ENCODE data around the gene SPRR1B. TPM values are rescaled to one million over a fixed set of nuclear protein-coding genes. Genes with fewer than 3 reads are reported as not detected.
"Not testable (repeated sequence)": the region's sequence is repeated elsewhere in the genome, so short reads cannot be mapped to it uniquely, and the experiment has no call there.

SPRR1B gene
- total RNA-seq = not detected

- Mint-ChIP-seq H3K4me3 (no peak within 1 kb of the TSS), H3K27me3 (peaks cover 3% of the 10 kb centered on the region), H3K4me1 (no peaks in the 10 kb centered on the region), H3K36me3 (ENCODE audit: low read depth) (no peaks in the 10 kb centered on the region), H3K9me3 (no peaks in the 10 kb centered on the region), H3K27ac (no peak within 1 kb of the TSS)
- no peak for DNase-seq
- POLR2A ChIA-PET = no interaction called here
- CTCF ChIA-PET = no interaction called here
Observed at GRCh38 chr1:153030895-153031294, at the start of gene SPRR1B. Gene SPRR1B, plus strand, starts transcription at chr1:153031203. Its CDS starts 1,143 bp downstream, at chr1:153032346.

GRCh38 chr1:152982076-152982475 lies 48.9 kb upstream of the SPRR1B start:
- ChIA-PET CTCF (no interaction called here), POLR2A (no interaction called here)
- no peaks in the 10 kb centered on the region for H3K9me3 Mint-ChIP-seq
- H3K4me3 Mint-ChIP-seq = no peak overlapping the region
- no peak overlapping the region for H3K27ac Mint-ChIP-seq
- peaks cover 25% of the 10 kb centered on the region for H3K27me3 Mint-ChIP-seq
- H3K36me3 Mint-ChIP-seq (ENCODE audit: low read depth) = no peaks in the 10 kb centered on the region
- H3K4me1 Mint-ChIP-seq = no peaks in the 10 kb centered on the region
- no peak for DNase-seq

DNA sequence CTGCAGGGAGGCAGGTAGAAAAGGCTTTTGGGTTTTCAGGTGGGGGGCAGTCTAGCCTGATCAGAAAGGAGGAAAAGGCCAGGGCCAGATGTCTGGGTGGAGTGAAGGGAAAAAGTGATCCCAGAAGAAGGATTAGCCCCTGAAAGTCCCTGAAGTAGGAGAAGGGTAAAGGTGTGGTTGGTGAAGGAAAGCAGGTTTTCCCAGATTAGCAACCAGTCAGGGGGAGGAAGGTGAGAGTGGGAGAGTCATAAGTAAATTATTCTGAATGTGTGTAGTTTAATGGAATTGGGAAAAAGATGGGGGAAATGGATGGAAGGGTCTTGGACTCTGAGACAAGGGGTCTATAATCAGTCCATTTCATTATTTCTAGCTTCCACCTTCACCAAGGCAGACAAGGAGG lies 47.8 kb upstream of the SPRR1B start:
- H3K9me3 Mint-ChIP-seq = no peaks in the 10 kb centered on the region
- H3K36me3 Mint-ChIP-seq (ENCODE audit: low read depth) = no peaks in the 10 kb centered on the region
- DNase-seq = no peak
- ChIA-PET CTCF (no interaction called here), POLR2A (no interaction called here)
- no peak overlapping the region for H3K27ac Mint-ChIP-seq
- no peak overlapping the region for H3K4me3 Mint-ChIP-seq
- H3K27me3 Mint-ChIP-seq = peaks cover 33% of the 10 kb centered on the region
- H3K4me1 Mint-ChIP-seq = no peaks in the 10 kb centered on the region

DNA sequence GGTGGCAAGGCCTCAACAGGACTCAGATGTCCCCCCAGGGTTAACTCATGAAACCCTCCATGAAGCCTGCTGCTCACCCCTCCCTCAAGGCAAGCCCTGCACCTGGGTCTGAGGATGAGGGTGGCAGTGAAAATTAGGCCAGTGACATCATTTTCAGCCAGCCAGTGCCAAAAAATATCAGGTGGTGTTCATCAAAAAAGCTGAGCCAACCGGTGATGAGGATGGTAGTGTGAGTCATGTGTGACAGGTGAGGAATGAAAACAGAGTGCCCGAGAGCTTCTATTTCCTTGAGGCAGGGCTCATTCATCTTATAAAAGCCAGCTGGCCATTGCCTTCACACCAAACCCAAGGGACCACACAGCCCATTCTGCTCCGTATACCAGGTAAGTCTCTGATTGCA lies 47.3 kb upstream of the SPRR1B start, which contains the start of gene SPRR1A:
Gene SPRR1A (plus strand): TSS at position 339 of the 400 bp plus-strand sequence. CDS start 1,150 bp downstream, outside the sequence.
- no peaks in the 10 kb centered on the region for H3K4me1 Mint-ChIP-seq
- no peak for DNase-seq
- H3K9me3 Mint-ChIP-seq = no peaks in the 10 kb centered on the region
- ChIA-PET POLR2A (no interaction called here), CTCF (no interaction called here)
- no peak within 1 kb of the TSS for H3K27ac Mint-ChIP-seq
- H3K27me3 Mint-ChIP-seq = peaks cover 35% of the 10 kb centered on the region
- H3K36me3 Mint-ChIP-seq (ENCODE audit: low read depth) = no peaks in the 10 kb centered on the region
- no peak within 1 kb of the TSS for H3K4me3 Mint-ChIP-seq

DNA sequence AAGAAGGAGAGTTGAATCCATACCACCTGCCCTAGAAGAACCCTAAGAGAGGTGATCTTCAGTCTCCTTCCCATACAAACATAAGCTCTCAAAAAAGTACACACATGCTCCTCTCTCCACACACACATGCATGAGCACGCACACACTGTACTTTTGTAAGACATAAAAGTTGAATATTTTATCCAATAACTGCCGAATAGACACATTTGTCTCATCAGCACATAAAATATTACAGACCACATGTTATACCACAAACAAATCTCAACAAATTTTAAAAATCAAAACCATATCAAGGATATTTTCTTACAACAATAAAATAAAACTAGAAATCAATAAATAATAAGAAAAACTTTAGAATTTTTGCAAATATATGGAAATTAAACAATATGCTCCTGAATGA lies 44.4 kb upstream of the SPRR1B start:
- H3K4me1 Mint-ChIP-seq = no peaks in the 10 kb centered on the region
- CTCF ChIA-PET = no interaction called here
- H3K36me3 Mint-ChIP-seq (ENCODE audit: low read depth) = no peaks in the 10 kb centered on the region
- peaks cover 36% of the 10 kb centered on the region for H3K27me3 Mint-ChIP-seq
- H3K9me3 Mint-ChIP-seq = no peaks in the 10 kb centered on the region
- POLR2A ChIA-PET = no interaction called here
- no peak for DNase-seq
- H3K4me3 Mint-ChIP-seq = no peak overlapping the region
- H3K27ac Mint-ChIP-seq = no peak overlapping the region

DNA sequence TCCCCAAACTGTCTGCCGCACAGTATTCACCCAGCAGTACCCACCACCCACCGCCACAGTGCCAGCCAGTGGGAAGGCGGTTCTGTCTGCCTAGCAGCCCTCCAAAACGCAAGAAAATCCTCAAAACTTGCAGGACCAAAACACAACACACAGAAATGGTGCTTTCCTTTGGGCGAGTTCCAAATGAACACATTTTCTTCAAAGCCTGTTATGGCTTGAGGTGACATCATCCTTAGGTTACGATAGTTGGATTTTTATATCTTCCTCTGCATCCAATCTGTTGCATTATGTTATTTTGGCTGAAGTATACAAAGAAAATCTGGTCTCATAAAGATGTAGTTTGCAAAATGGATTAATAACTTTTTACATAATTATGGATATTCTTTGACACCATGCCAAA lies 37.8 kb upstream of the SPRR1B start:
- ChIA-PET CTCF (no interaction called here), POLR2A (no interaction called here)
- no peak overlapping the region for H3K4me3 Mint-ChIP-seq
- H3K36me3 Mint-ChIP-seq (ENCODE audit: low read depth) = no peaks in the 10 kb centered on the region
- no peaks in the 10 kb centered on the region for H3K9me3 Mint-ChIP-seq
- no peak for DNase-seq
- H3K27ac Mint-ChIP-seq = no peak overlapping the region
- peaks cover 29% of the 10 kb centered on the region for H3K27me3 Mint-ChIP-seq
- H3K4me1 Mint-ChIP-seq = no peaks in the 10 kb centered on the region

DNA sequence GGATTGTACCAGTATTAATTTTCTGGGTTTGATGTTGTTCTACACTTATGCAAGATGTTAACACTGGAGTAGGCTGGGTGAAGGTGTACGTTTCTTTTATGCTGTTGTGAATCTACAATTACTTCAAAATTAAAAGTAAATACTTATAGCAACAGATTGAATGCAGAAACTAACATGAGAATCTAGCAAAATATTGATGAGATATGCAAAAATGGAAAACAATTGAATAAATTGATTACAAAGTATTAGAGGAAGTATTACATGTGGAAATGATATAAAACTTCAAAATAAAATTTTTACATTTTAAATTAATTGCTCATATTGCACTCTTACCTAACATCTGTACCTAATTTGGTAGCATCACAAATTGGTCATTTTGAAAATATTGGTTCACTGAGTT lies 35.2 kb upstream of the SPRR1B start:
- Mint-ChIP-seq H3K4me3 (no peak overlapping the region), H3K9me3 (no peaks in the 10 kb centered on the region), H3K4me1 (no peaks in the 10 kb centered on the region), H3K27ac (no peak overlapping the region), H3K36me3 (ENCODE audit: low read depth) (no peaks in the 10 kb centered on the region), H3K27me3 (peaks cover 21% of the 10 kb centered on the region)
- ChIA-PET CTCF (no interaction called here), POLR2A (no interaction called here)
- no peak for DNase-seq

- Mint-ChIP-seq H3K9me3 (no peaks in the 10 kb centered on the region), H3K4me3 (no peak overlapping the region)
- POLR2A ChIA-PET = no interaction called here
Observed at GRCh38 chr1:152996633-152997400, 34.2 kb upstream of the SPRR1B start.

GRCh38 chr1:152997901-152998300 lies 33.1 kb upstream of the SPRR1B start:
- ChIA-PET POLR2A (no interaction called here), CTCF (no interaction called here)
- no peak overlapping the region for H3K4me3 Mint-ChIP-seq
- no peak for DNase-seq
- H3K27ac Mint-ChIP-seq = no peak overlapping the region
- no peaks in the 10 kb centered on the region for H3K9me3 Mint-ChIP-seq
- H3K36me3 Mint-ChIP-seq (ENCODE audit: low read depth) = no peaks in the 10 kb centered on the region
- H3K4me1 Mint-ChIP-seq = no peaks in the 10 kb centered on the region
- peaks cover 19% of the 10 kb centered on the region for H3K27me3 Mint-ChIP-seq

More at GRCh38 chr1:152996633-152997400, 34.2 kb upstream of the SPRR1B start:
- H3K4me1 Mint-ChIP-seq = no peaks in the 10 kb centered on the region
- CTCF ChIA-PET = no interaction called here
- peaks cover 19% of the 10 kb centered on the region for H3K27me3 Mint-ChIP-seq
- DNase-seq = no peak
- H3K27ac Mint-ChIP-seq = no peak overlapping the region
- no peaks in the 10 kb centered on the region for H3K36me3 Mint-ChIP-seq (ENCODE audit: low read depth)

- Mint-ChIP-seq H3K27ac (no peak overlapping the region), H3K4me1 (no peaks in the 10 kb centered on the region), H3K4me3 (no peak overlapping the region), H3K27me3 (peaks cover 19% of the 10 kb centered on the region), H3K9me3 (no peaks in the 10 kb centered on the region), H3K36me3 (ENCODE audit: low read depth) (no peaks in the 10 kb centered on the region)
- DNase-seq = no peak
- ChIA-PET CTCF (no interaction called here), POLR2A (no interaction called here)
Observed at GRCh38 chr1:152998476-152998875, 32.5 kb upstream of the SPRR1B start.

GRCh38 chr1:152999818-153000217 lies 31.2 kb upstream of the SPRR1B start:
- Mint-ChIP-seq H3K36me3 (ENCODE audit: low read depth) (no peaks in the 10 kb centered on the region), H3K9me3 (no peaks in the 10 kb centered on the region), H3K4me1 (no peaks in the 10 kb centered on the region), H3K27me3 (peaks cover 16% of the 10 kb centered on the region), H3K4me3 (no peak overlapping the region), H3K27ac (no peak overlapping the region)
- CTCF ChIA-PET = no interaction called here
- DNase-seq = no peak
- POLR2A ChIA-PET = no interaction called here

DNA sequence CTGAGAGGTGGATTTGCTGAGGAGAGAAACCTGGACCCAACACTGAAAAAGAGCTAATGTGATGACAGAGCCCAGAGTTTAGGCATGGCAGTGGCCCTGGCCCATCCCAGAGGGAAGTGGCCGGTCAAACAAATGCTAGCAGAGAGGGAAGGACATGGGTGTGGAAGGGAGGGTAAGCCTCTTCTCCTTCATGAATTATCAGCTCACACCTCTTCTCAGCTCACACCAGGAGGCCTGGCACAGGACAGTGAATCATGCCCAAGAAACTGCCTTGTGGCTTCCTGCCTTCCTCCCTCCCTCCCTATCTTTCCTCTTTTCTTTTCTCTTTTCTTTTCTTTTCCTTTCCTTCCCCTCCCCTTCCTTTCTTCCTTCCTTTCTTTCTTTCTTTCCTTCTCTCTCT lies 30.7 kb upstream of the SPRR1B start:
- Mint-ChIP-seq H3K4me1 (no peaks in the 10 kb centered on the region), H3K4me3 (no peak overlapping the region), H3K27ac (no peak overlapping the region), H3K9me3 (no peaks in the 10 kb centered on the region), H3K27me3 (peaks cover 14% of the 10 kb centered on the region), H3K36me3 (ENCODE audit: low read depth) (no peaks in the 10 kb centered on the region)
- no peak for DNase-seq
- ChIA-PET CTCF (interaction anchor here (0.6 kb wide), 1 partner anchor 90 kb away, joined by 3 read pairs; no protein-coding TSS in a partner anchor), POLR2A (no interaction called here)

GRCh38 chr1:153001382-153001781 lies 29.6 kb upstream of the SPRR1B start, which contains the start of gene SPRR3:
Gene SPRR3, plus strand, starts transcription at chr1:153001749. Its CDS starts 1,272 bp downstream, at chr1:153003021.
- no peak for DNase-seq
- CTCF ChIA-PET = interaction anchor here (0.6 kb wide), 1 partner anchor 140 kb away, joined by 7 read pairs; no protein-coding TSS in a partner anchor
- Mint-ChIP-seq H3K27me3 (peaks cover 8% of the 10 kb centered on the region), H3K9me3 (no peaks in the 10 kb centered on the region), H3K4me3 (no peak within 1 kb of the TSS), H3K27ac (no peak within 1 kb of the TSS), H3K4me1 (no peaks in the 10 kb centered on the region), H3K36me3 (ENCODE audit: low read depth) (no peaks in the 10 kb centered on the region)
- POLR2A ChIA-PET = no interaction called here

DNA sequence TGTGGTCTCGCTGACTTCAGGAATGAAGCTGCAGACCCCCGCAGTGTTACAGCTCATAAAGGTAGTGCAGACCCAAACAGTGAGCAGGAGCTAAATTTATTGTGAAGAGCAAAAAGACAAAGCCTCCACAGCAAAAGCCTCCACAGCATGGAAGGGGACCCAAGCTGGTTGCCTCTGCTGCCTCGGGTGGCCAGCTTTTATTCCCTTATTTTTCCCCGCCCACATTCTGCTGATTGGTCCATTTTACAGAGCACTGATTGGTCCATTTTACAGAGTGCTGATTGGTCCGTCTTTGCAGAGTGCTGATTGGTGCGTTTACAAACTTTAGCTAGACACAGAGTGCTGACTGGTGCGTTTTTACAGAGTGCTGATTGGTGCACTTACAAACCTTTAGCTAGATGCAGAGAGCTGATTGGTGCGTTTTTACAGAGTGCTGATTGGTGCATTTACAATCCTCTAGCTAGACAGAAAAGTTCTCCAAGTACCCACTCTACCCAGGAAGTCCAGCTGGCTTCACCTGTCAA lies 19.7 kb upstream of the SPRR1B start:
- DNase-seq; H3K4me3 Mint-ChIP-seq; CTCF ChIA-PET; H3K36me3 Mint-ChIP-seq (ENCODE audit: low read depth); H3K27me3 Mint-ChIP-seq; POLR2A ChIA-PET; H3K9me3 Mint-ChIP-seq; H3K27ac Mint-ChIP-seq; H3K4me1 Mint-ChIP-seq: not testable (repeated sequence)

All from activated CD4-positive, alpha-beta T cell treated with anti-CD3 and anti-CD28 coated beads, Interleukin-2, amount 10 ng/mL, durations not matched to agents 7 days and 5 days (primary cell).